Immature natural killer cell (primary cell): ENCODE data around the gene JUND. TPM values are rescaled to one million over a fixed set of nuclear protein-coding genes. Genes with fewer than 3 reads are reported as not detected.

Experiments used
- DNase-seq, 3 donors: peaks; one replicate each; pipeline ENCODE4 v3.0.0; 2022; ENCODE audit warnings: mixed read lengths in 1 of 3
- H3K27ac Mint-ChIP-seq, 6 donors: one replicate each; pipeline ENCODE4 v1.8.0; 2020; ENCODE audit warnings: mixed read lengths in 6 of 6, mild to moderate bottlenecking in 5 of 6, inconsistent platforms in 4 of 6, moderate library complexity in 3 of 6
- H3K27me3 Mint-ChIP-seq, 3 donors: one replicate each; pipeline ENCODE4 v1.8.0; 2020 to 2021; ENCODE audit warnings: low read depth in 3 of 3, mild to moderate bottlenecking in 3 of 3, mixed read lengths in 3 of 3, moderate library complexity in 3 of 3, inconsistent platforms in 1 of 3
- H3K36me3 Mint-ChIP-seq, 3 donors: one replicate each; pipeline ENCODE4 v1.8.0; 2020; ENCODE audit warnings: mixed read lengths in 3 of 3, inconsistent platforms in 2 of 3, mild to moderate bottlenecking in 2 of 3
- H3K4me1 Mint-ChIP-seq, 2 donors: one replicate each; pipeline ENCODE4 v1.8.0; 2020; ENCODE audit warnings: inconsistent platforms in 2 of 2, mild to moderate bottlenecking in 2 of 2, mixed read lengths in 2 of 2, moderate library complexity in 1 of 2
- H3K4me3 Mint-ChIP-seq, 5 donors: one replicate each; pipeline ENCODE4 v1.8.0; 2020; ENCODE audit warnings: mild to moderate bottlenecking in 5 of 5, mixed read lengths in 5 of 5, inconsistent platforms in 3 of 5, moderate library complexity in 3 of 5
- H3K9me3 Mint-ChIP-seq, 6 donors: one replicate each; pipeline ENCODE4 v1.8.0; 2020; ENCODE audit warnings: mild to moderate bottlenecking in 6 of 6, mixed read lengths in 6 of 6, inconsistent platforms in 4 of 6, moderate library complexity in 3 of 6
- polyA plus RNA-seq, 3 donors: library from polyadenylated mRNA; unstranded; fragments of 300-500 nt; fragmentation: Illumina TruSeq; gene quantifications; one replicate each; pipeline ENCODE4 v1.2.3, GENCODE V29; 2021

JUND gene
- polyA plus RNA-seq, 3 donors from 2014 or later: 15.0 to 71.8 (median 54.7) TPM

GRCh38 chr19:18317961-18318800, 36.8 kb upstream of the JUND start:
- Mint-ChIP-seq H3K27ac (peak overlapping the region; percentile 84 to 99 (median 92)), H3K36me3 (peaks cover 0 to 3% (median 0%) of the 10 kb centered on the region in 3 donors), H3K4me1 (peaks cover 55 to 68% of the 10 kb centered on the region in 2 donors), H3K4me3 (peak overlapping the region; percentile 63 to 81 (median 73)), H3K27me3 (peaks cover 0 to 9% (median 0%) of the 10 kb centered on the region in 3 donors), H3K9me3 (no peaks in the 10 kb centered on the region)
- DNase-seq: peak; percentile 58 to 63 (median 62)

- H3K4me1 Mint-ChIP-seq: peaks cover 22 to 33% of the 10 kb centered on the region in 2 donors
- no peak overlapping the region for H3K4me3 Mint-ChIP-seq
- no peaks in the 10 kb centered on the region for H3K9me3 Mint-ChIP-seq
- peaks cover 0 to 2% (median 0%) of the 10 kb centered on the region in 3 donors for H3K27me3 Mint-ChIP-seq
- H3K36me3 Mint-ChIP-seq: peaks cover 0 to 3% (median 0%) of the 10 kb centered on the region in 3 donors
- no peak overlapping the region for H3K27ac Mint-ChIP-seq
- no peak for DNase-seq
These were observed 32.0 kb upstream of the JUND start for GRCh38 chr19:18313398-18313797.

GRCh38 chr19:18312092-18312534, 30.7 kb upstream of the JUND start:
- Mint-ChIP-seq H3K4me3 (no peak overlapping the region), H3K27ac (no peak overlapping the region), H3K9me3 (no peaks in the 10 kb centered on the region), H3K27me3 (peaks cover 0 to 2% (median 0%) of the 10 kb centered on the region in 3 donors), H3K36me3 (peaks cover under 1 to 3% (median under 1%) of the 10 kb centered on the region in 3 donors), H3K4me1 (peaks cover 12 to 23% of the 10 kb centered on the region in 2 donors)
- no peak for DNase-seq

- no peak overlapping the region for H3K4me3 Mint-ChIP-seq
- no peak for DNase-seq
- H3K4me1 Mint-ChIP-seq: peaks cover 14 to 26% of the 10 kb centered on the region in 2 donors
- H3K27ac Mint-ChIP-seq: no peak overlapping the region
- peaks cover 0 to 2% (median 0%) of the 10 kb centered on the region in 3 donors for H3K27me3 Mint-ChIP-seq
- H3K36me3 Mint-ChIP-seq: peaks cover 4 to 6% (median 5%) of the 10 kb centered on the region in 3 donors
- H3K9me3 Mint-ChIP-seq: no peaks in the 10 kb centered on the region
These were observed 30.2 kb upstream of the JUND start for GRCh38 chr19:18311502-18312091.

GRCh38 chr19:18310966-18311365, 29.5 kb upstream of the JUND start:
- no peak overlapping the region for H3K4me3 Mint-ChIP-seq
- H3K4me1 Mint-ChIP-seq: peaks cover 12 to 22% of the 10 kb centered on the region in 2 donors
- H3K9me3 Mint-ChIP-seq: no peaks in the 10 kb centered on the region
- H3K27ac Mint-ChIP-seq: peak overlapping the region in 3 of 6 donors; percentile 10 to 66 (median 40)
- peaks cover 4 to 6% (median 5%) of the 10 kb centered on the region in 3 donors for H3K36me3 Mint-ChIP-seq
- DNase-seq: no peak
- peaks cover 0 to 2% (median 2%) of the 10 kb centered on the region in 3 donors for H3K27me3 Mint-ChIP-seq

GRCh38 chr19:18310118-18310909, 28.9 kb upstream of the JUND start:
- Mint-ChIP-seq H3K27me3 (peaks cover 0 to 8% (median 2%) of the 10 kb centered on the region in 3 donors), H3K4me1 (peaks cover 15 to 23% of the 10 kb centered on the region in 2 donors), H3K9me3 (no peaks in the 10 kb centered on the region), H3K4me3 (no peak overlapping the region), H3K36me3 (peaks cover 4 to 6% (median 5%) of the 10 kb centered on the region in 3 donors), H3K27ac (peak overlapping the region in 5 of 6 donors; percentile 10 to 66 (median 40))
- DNase-seq: no peak

GRCh38 chr19:18309525-18310064, 28.2 kb upstream of the JUND start:
- H3K9me3 Mint-ChIP-seq: no peaks in the 10 kb centered on the region
- H3K36me3 Mint-ChIP-seq: peaks cover 4 to 6% (median 5%) of the 10 kb centered on the region in 3 donors
- H3K27ac Mint-ChIP-seq: no peak overlapping the region
- no peak for DNase-seq
- H3K4me3 Mint-ChIP-seq: no peak overlapping the region
- peaks cover 22 to 30% of the 10 kb centered on the region in 2 donors for H3K4me1 Mint-ChIP-seq
- peaks cover 6 to 15% (median 6%) of the 10 kb centered on the region in 3 donors for H3K27me3 Mint-ChIP-seq

- peak overlapping the region in 2 of 6 donors; percentile 7 to 56 for H3K27ac Mint-ChIP-seq
- peaks cover 28 to 36% of the 10 kb centered on the region in 2 donors for H3K4me1 Mint-ChIP-seq
- peaks cover 12 to 21% (median 12%) of the 10 kb centered on the region in 3 donors for H3K27me3 Mint-ChIP-seq
- peaks cover 3 to 5% (median 4%) of the 10 kb centered on the region in 3 donors for H3K36me3 Mint-ChIP-seq
- no peaks in the 10 kb centered on the region for H3K9me3 Mint-ChIP-seq
- no peak for DNase-seq
- no peak overlapping the region for H3K4me3 Mint-ChIP-seq
These were observed 27.5 kb upstream of the JUND start for GRCh38 chr19:18308948-18309325.

GRCh38 chr19:18308051-18308947, 26.9 kb upstream of the JUND start:
- no peak overlapping the region for H3K4me3 Mint-ChIP-seq
- H3K27me3 Mint-ChIP-seq: peaks cover 17 to 27% (median 19%) of the 10 kb centered on the region in 3 donors
- no peaks in the 10 kb centered on the region for H3K9me3 Mint-ChIP-seq
- H3K36me3 Mint-ChIP-seq: peaks cover 3 to 5% (median 4%) of the 10 kb centered on the region in 3 donors
- H3K4me1 Mint-ChIP-seq: peaks cover 34 to 43% of the 10 kb centered on the region in 2 donors
- no peak for DNase-seq
- peak overlapping the region in 2 of 6 donors; percentile 12 to 90 for H3K27ac Mint-ChIP-seq

- peaks cover 3 to 5% (median 4%) of the 10 kb centered on the region in 3 donors for H3K36me3 Mint-ChIP-seq
These were observed 25.9 kb upstream of the JUND start for GRCh38 chr19:18307271-18307681.

GRCh38 chr19:18306888-18307260, 25.5 kb upstream of the JUND start:
- Mint-ChIP-seq H3K27me3 (peaks cover 19 to 28% (median 20%) of the 10 kb centered on the region in 3 donors), H3K36me3 (peaks cover 3 to 5% (median 4%) of the 10 kb centered on the region in 3 donors), H3K4me1 (peaks cover 39 to 45% of the 10 kb centered on the region in 2 donors), H3K9me3 (no peaks in the 10 kb centered on the region), H3K4me3 (peak overlapping the region in 4 of 5 donors; percentile 27 to 62 (median 48)), H3K27ac (peak overlapping the region; percentile 88 to 99 (median 98))
- DNase-seq: no peak

More at GRCh38 chr19:18307271-18307681, 25.9 kb upstream of the JUND start:
- Mint-ChIP-seq H3K4me1 (peaks cover 35 to 45% of the 10 kb centered on the region in 2 donors), H3K4me3 (peak overlapping the region in 3 of 5 donors; percentile 44 to 62 (median 51)), H3K27me3 (peaks cover 19 to 28% (median 20%) of the 10 kb centered on the region in 3 donors), H3K27ac (peak overlapping the region; percentile 68 to 99 (median 89)), H3K9me3 (no peaks in the 10 kb centered on the region)
- no peak for DNase-seq
